Adrenal gland (tissue), 5 donors: ENCODE data around the gene ATXN3.

Experiments
- POLR2A ChIP-seq, 2 donors: fragments of 450-650 bp; IDR thresholded peaks; one replicate each; pipeline ENCODE4 v1.6.1; 2017; ENCODE audit warnings: antibody characterized with exemption in 2 of 2, mild to moderate bottlenecking in 2 of 2, moderate library complexity in 1 of 2
- TF ChIP-seq, protein P1 (sequence below), 6 experiments: fragments of 450-650 bp in 4 of 6; fragments of 200-600 bp in 2 of 6; sonication (generic) in 1 of 6; IDR thresholded peaks; 1 replicate in 5 of 6; 2 replicates in 1 of 6; pipeline versions ENCODE4 v1.5.1 to v1.8.0; 2016 to 2021; ENCODE audit warnings: antibody characterized with exemption in 6 of 6, mild to moderate bottlenecking in 2 of 6, moderate library complexity in 1 of 6
- donor health status: DM: no; HTN: no; CAD: no.

DNA sequence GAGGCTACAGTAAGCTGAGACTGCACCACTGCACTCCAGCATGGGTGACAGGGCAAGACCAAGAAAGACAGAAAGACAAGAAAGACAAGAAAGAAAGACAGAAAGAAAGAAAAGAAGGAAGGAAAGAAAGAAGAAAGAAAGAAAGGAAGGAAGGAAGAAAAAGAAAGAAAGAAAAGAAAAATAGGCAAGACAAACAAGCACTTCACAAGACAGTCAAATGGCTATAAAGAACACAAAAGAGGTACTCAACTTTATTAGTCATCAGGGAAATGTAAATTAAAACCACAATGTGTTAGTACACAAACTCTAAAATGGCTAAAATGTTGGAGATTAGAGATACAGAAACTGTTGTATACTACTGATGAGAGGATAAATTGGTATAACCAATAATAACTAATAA is 6.6 kb downstream of the ATXN3 start:
- TF ChIP-seq, protein P1, sequence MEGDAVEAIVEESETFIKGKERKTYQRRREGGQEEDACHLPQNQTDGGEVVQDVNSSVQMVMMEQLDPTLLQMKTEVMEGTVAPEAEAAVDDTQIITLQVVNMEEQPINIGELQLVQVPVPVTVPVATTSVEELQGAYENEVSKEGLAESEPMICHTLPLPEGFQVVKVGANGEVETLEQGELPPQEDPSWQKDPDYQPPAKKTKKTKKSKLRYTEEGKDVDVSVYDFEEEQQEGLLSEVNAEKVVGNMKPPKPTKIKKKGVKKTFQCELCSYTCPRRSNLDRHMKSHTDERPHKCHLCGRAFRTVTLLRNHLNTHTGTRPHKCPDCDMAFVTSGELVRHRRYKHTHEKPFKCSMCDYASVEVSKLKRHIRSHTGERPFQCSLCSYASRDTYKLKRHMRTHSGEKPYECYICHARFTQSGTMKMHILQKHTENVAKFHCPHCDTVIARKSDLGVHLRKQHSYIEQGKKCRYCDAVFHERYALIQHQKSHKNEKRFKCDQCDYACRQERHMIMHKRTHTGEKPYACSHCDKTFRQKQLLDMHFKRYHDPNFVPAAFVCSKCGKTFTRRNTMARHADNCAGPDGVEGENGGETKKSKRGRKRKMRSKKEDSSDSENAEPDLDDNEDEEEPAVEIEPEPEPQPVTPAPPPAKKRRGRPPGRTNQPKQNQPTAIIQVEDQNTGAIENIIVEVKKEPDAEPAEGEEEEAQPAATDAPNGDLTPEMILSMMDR (IDR thresholded peaks at IDR 0.05) = no peak
- no peak for TF ChIP-seq POLR2A (IDR thresholded peaks at IDR 0.05)
